Measurements from ENCODE around the gene EPB41L3. TPM values are rescaled to one million over a fixed set of nuclear protein-coding genes. Genes with fewer than 3 reads are reported as not detected.

Gene EPB41L3
- total RNA-seq, 1 experiment from 2014 or later: 8.7 TPM

GRCh38 chr18:5456577-5457461 lies 87.0 kb downstream of the EPB41L3 start:
- H3K4me1 ChIP-seq: no peaks in the 10 kb centered on the region
- H3K9me3 Mint-ChIP-seq (ENCODE audit: unreplicated experiment): no peaks in the 10 kb centered on the region
- ChIA-PET CTCF (interaction anchor here (1.1 kb wide), 1 partner anchor 90 kb away, joined by 5 read pairs; no protein-coding TSS in a partner anchor), POLR2A (no interaction called here)
- H3K27me3 ChIP-seq (replicated peaks; ENCODE audit: control insufficient read depth, insufficient read depth, low read length): no peaks in the 10 kb centered on the region
- peaks cover 5% of the 10 kb centered on the region for H3K27me3 Mint-ChIP-seq (ENCODE audit: insufficient read depth, unreplicated experiment)
- no peak overlapping the region for H3K27ac Mint-ChIP-seq (ENCODE audit: unreplicated experiment)
- H3K36me3 Mint-ChIP-seq (ENCODE audit: insufficient read depth, unreplicated experiment): no peaks in the 10 kb centered on the region
- intact Hi-C loops (cut with micrococcal nuclease; ENCODE audit: unreplicated experiment): no loop called here
- H3K9me3 ChIP-seq: no peaks in the 10 kb centered on the region
- no peak overlapping the region for H3K4me3 ChIP-seq (ENCODE audit: low read depth, low read length)
- TF ChIP-seq CTCF (IDR thresholded peaks at IDR 0.05; ENCODE audit: insufficient read depth in 1 of 2, low read depth in 1 of 2, low read length in 1 of 2, severe bottlenecking in 1 of 2, unreplicated experiment in 1 of 2): no peak
- DNase-seq: no peak
- BruUV-seq (replicated peaks): no TSS peak
- no peak overlapping the region for H3K4me3 Mint-ChIP-seq (ENCODE audit: unreplicated experiment)
- H3K36me3 ChIP-seq (ENCODE audit: control insufficient read depth, insufficient read depth, low read length): no peaks in the 10 kb centered on the region
- no peaks in the 10 kb centered on the region for H3K4me1 Mint-ChIP-seq (ENCODE audit: low read depth, unreplicated experiment)

- no peak for TF ChIP-seq CTCF (IDR thresholded peaks at IDR 0.05; ENCODE audit: insufficient read depth in 1 of 2, low read depth in 1 of 2, low read length in 1 of 2, severe bottlenecking in 1 of 2, unreplicated experiment in 1 of 2)
- no peak overlapping the region for H3K4me3 Mint-ChIP-seq (ENCODE audit: unreplicated experiment)
- H3K36me3 Mint-ChIP-seq (ENCODE audit: insufficient read depth, unreplicated experiment): no peaks in the 10 kb centered on the region
- ChIA-PET POLR2A (no interaction called here), CTCF (no interaction called here)
- peaks cover 5% of the 10 kb centered on the region for H3K27me3 Mint-ChIP-seq (ENCODE audit: insufficient read depth, unreplicated experiment)
- intact Hi-C loops (cut with micrococcal nuclease; ENCODE audit: unreplicated experiment): no loop called here
- BruUV-seq (replicated peaks): no TSS peak
- no peaks in the 10 kb centered on the region for H3K4me1 Mint-ChIP-seq (ENCODE audit: low read depth, unreplicated experiment)
- H3K9me3 Mint-ChIP-seq (ENCODE audit: unreplicated experiment): no peaks in the 10 kb centered on the region
- Histone ChIP-seq H3K4me1 (no peaks in the 10 kb centered on the region), H3K27me3 (replicated peaks; ENCODE audit: control insufficient read depth, insufficient read depth, low read length) (no peaks in the 10 kb centered on the region), H3K36me3 (ENCODE audit: control insufficient read depth, insufficient read depth, low read length) (no peaks in the 10 kb centered on the region), H3K4me3 (ENCODE audit: low read depth, low read length) (no peak overlapping the region), H3K9me3 (no peaks in the 10 kb centered on the region)
- no peak for DNase-seq
- H3K27ac Mint-ChIP-seq (ENCODE audit: unreplicated experiment): no peak overlapping the region
Measured at GRCh38 chr18:5455674-5456073, 88.1 kb downstream of the EPB41L3 start.

GRCh38 chr18:5452943-5453443 lies 90.8 kb downstream of the EPB41L3 start:
- ChIA-PET POLR2A (no interaction called here), CTCF (no interaction called here)
- TF ChIP-seq CTCF (IDR thresholded peaks at IDR 0.05; ENCODE audit: insufficient read depth in 1 of 2, low read depth in 1 of 2, low read length in 1 of 2, severe bottlenecking in 1 of 2, unreplicated experiment in 1 of 2): no peak
- no peak overlapping the region for H3K4me3 ChIP-seq (ENCODE audit: low read depth, low read length)
- DNase-seq: no peak
- no peaks in the 10 kb centered on the region for H3K4me1 ChIP-seq
- no peaks in the 10 kb centered on the region for H3K4me1 Mint-ChIP-seq (ENCODE audit: low read depth, unreplicated experiment)
- peaks cover 5% of the 10 kb centered on the region for H3K27me3 Mint-ChIP-seq (ENCODE audit: insufficient read depth, unreplicated experiment)
- H3K4me3 Mint-ChIP-seq (ENCODE audit: unreplicated experiment): no peak overlapping the region
- intact Hi-C loops (cut with micrococcal nuclease; ENCODE audit: unreplicated experiment): no loop called here
- H3K9me3 Mint-ChIP-seq (ENCODE audit: unreplicated experiment): no peaks in the 10 kb centered on the region
- no peaks in the 10 kb centered on the region for H3K36me3 Mint-ChIP-seq (ENCODE audit: insufficient read depth, unreplicated experiment)
- BruUV-seq (replicated peaks): no TSS peak
- H3K36me3 ChIP-seq (ENCODE audit: control insufficient read depth, insufficient read depth, low read length): no peaks in the 10 kb centered on the region
- H3K9me3 ChIP-seq: no peaks in the 10 kb centered on the region
- no peaks in the 10 kb centered on the region for H3K27me3 ChIP-seq (replicated peaks; ENCODE audit: control insufficient read depth, insufficient read depth, low read length)
- no peak overlapping the region for H3K27ac Mint-ChIP-seq (ENCODE audit: unreplicated experiment)

Measured in Caco-2 (cell line).